Activated naive CD4-positive, alpha-beta T cell treated with anti-CD3 and anti-CD28 coated beads, Interleukin-2, amount 50 U/mL, for 16 hours (primary cell): ENCODE results near the gene CSAG2.
"Not testable (repeated sequence)": the region's sequence is repeated elsewhere in the genome, so short reads cannot be mapped to it uniquely, and the experiment has no call there.

Experiments used
- DNase-seq: peaks from one replicate; pipeline ENCODE4 v3.0.0-alpha.2; 2020

The CSAG2 gene, protein sequence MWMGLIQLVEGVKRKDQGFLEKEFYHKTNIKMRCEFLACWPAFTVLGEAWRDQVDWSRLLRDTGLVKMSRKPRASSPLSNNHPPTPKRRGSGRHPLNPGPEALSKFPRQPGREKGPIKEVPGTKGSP

DNA sequence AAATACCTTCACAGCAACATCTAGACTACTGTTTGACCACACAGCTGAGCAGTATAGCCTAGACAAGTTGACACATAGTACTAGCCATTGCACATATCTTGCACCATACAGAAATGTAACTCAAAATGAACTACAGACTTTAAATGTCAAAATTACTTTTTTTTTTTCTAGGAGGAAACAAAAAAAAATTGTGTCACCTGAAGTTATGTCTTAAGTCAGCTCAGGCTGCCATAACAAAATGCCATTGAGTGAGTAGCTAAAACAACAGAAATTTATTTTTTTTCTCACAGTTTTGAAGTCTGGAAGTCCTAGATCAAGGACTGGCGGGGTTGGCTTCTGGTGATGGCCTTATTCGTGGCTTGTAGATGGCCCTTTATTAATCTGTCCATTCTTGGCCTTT is at the start of gene CSAG2:
Gene CSAG2, minus strand, starts transcription at position 101 of the 400 bp plus-strand sequence. CDS start 161 bp downstream, outside the sequence.
- not testable (repeated sequence) for DNase-seq

DNA sequence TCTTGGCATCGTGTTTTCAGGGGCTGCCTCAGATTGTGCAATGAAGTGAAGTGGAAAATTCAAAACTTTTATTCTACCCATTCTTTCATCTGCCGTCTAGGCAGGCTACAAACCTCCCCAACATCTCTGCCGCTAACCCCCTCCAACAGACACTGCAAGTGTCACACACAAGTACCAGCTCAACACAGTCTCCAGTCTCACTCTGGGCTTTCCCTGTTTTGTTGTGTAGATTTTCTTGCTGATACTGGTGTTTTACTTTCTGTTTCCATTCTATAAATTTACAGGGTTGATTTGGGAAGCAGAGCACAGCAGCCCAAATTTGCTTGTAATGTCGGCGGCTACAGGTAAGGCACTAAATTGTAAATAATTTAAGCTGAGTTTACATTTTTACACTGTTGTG is 45.8 kb upstream of the CSAG2 start:
- DNase-seq, result not testable (repeated sequence)

- not testable (repeated sequence) for DNase-seq
These were observed 44.9 kb upstream of the CSAG2 start, which contains the start of gene MAGEA2 for GRCh38 chrX:152753686-152754650. MAGEA2 (minus strand) TSS chrX:152753842; CDS start chrX:152751363, 2,479 bp downstream.

DNA sequence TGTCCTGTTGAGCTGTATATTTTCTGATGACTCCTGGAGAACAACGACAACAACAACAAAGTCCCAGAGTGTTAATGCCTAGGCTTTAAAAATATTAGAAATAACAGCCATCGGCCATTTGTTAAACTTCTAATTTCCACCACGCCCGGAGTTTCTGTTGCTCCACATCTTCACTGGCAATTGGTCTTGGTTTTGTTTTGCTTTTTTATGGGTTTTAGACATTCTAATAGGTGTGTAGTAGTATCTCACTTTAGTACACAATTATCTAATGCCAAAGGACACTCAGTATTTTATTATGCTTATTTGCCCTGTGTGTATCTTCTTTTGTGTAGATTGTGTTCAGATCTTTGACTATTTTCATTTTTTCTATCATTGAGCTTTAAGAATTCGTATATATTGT is 29.5 kb upstream of the CSAG2 start:
- no peak for DNase-seq

GRCh38 chrX:152736528-152736927 is 27.5 kb upstream of the CSAG2 start:
- not testable (repeated sequence) for DNase-seq

GRCh38 chrX:152735860-152736511 is 26.9 kb upstream of the CSAG2 start:
- no peak for DNase-seq

DNA sequence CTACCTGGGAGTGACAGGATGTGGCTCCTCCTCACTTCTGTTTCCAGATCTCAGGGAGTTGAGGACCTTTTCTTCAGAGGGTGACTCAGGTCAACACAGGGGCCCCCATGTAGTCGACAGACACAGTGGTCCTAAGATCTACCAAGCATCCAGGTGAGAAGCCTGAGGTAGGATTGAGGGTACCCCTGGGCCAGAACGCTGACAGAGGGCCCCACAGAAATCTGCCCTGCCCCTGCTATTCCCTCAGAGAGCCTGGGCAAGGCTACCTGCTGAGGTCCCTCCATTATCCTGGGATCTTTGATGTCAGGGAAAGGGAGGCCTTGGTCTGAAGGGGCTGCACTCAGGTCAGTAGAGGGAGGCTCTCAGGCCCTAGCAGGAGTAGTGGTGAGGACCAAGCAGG is 26.0 kb upstream of the CSAG2 start:
- no peak for DNase-seq

- DNase-seq, result not testable (repeated sequence)
These were observed 25.2 kb upstream of the CSAG2 start for GRCh38 chrX:152734143-152734858.

DNA sequence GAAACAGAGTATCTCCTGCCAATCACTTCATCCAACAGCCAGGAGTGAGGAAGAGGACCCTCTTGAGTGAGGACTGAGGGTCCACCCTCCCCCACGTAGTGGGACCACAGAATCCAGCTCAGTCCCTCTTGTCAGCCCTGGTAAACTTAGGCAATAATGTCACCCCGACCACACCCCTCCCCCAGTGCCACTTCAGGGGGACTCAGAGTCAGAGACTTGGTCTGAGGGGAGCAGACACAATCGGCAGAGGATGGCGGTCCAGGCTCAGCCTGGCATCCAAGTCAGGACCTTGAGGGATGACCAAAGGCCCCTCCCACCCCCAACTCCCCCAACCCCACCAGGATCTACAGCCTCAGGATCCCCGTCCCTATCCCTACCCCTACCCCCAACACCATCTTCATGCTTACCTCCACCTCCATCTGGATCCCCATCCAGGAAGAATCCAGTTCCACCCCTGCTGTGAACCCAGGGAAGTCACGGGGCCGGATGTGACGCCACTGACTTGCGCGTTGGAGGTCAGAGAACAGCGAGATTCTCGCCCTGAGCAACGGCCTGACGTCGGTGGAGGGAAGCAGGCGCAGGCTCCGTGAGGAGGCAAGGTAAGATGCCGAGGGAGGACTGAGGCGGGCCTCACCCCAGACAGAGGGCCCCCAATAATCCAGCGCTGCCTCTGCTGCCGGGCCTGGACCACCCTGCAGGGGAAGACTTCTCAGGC is 24.3 kb upstream of the CSAG2 start, which contains the start of the genes CSAG1 and MAGEA12:
Gene CSAG1, minus strand, starts transcription at position 461 of the 715 bp plus-strand sequence. CDS start 1,261 bp downstream, outside the sequence.
Gene MAGEA12, plus strand, starts transcription at position 497 of the 715 bp plus-strand sequence. CDS start 2,405 bp downstream, outside the sequence.
- no peak for DNase-seq

- no peak for DNase-seq
These were observed 16.3 kb upstream of the CSAG2 start for GRCh38 chrX:152725409-152725808.

DNA sequence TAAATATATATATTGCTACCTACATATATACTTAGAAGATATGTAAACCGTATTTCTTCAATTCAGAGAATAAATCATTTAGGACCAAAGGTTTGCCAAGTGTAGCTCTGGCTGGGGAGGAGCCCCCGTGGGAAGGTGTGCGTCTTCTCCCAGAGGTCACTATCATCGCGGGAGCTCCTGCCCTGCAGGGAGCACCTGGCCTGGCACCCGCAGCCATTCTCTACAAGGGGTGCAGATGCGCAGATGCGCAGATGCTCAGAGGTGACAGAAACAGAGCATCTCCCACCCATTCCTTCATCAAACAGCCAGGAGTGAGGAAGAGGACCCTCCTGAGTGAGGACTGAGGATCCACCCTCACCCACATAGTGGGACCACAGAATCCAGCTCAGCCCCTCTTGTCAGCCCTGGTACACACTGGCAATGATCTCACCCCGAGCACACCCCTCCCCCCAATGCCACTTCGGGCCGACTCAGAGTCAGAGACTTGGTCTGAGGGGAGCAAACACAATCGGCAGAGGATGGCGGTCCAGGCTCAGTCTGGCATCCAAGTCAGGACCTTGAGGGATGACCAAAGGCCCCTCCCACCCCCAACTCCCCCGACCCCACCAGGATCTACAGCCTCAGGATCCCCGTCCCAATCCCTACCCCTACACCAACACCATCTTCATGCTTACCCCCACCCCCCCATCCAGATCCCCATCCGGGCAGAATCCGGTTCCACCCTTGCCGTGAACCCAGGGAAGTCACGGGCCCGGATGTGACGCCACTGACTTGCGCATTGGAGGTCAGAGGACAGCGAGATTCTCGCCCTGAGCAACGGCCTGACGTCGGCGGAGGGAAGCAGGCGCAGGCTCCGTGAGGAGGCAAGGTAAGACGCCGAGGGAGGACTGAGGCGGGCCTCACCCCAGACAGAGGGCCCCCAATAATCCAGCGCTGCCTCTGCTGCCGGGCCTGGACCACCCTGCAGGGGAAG is 5.0 kb upstream of the CSAG2 start, which contains the start of gene MAGEA2B:
Gene MAGEA2B, plus strand, starts transcription at position 814 of the 973 bp plus-strand sequence. CDS start 2,479 bp downstream, outside the sequence.
- not testable (repeated sequence) for DNase-seq

DNA sequence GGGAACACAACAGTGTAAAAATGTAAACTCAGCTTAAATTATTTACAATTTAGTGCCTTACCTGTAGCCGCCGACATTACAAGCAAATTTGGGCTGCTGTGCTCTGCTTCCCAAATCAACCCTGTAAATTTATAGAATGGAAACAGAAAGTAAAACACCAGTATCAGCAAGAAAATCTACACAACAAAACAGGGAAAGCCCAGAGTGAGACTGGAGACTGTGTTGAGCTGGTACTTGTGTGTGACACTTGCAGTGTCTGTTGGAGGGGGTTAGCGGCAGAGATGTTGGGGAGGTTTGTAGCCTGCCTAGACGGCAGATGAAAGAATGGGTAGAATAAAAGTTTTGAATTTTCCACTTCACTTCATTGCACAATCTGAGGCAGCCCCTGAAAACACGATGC is 4.1 kb upstream of the CSAG2 start:
- DNase-seq, result not testable (repeated sequence)

DNA sequence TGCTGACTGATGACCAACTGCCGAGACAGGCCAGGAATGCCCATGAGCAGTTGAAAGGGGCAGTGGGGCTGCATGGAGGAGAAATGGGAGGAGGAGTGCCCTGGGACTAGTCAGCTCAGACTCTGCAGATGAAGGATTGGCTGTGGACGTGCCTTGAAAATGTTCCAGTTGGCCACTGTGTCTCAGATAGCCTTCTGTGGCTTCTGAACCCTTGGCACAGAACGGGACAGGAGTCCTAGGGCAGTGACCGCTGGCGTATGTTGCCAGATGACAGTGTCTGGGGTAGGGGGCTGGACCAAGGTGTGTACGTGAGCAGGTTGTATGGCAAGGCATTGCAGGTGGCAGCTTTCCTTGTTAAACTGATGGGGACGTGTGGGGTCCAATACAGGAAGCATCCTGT is 2.6 kb downstream of the CSAG2 start:
- not testable (repeated sequence) for DNase-seq

GRCh38 chrX:152700390-152700789 is 8.7 kb downstream of the CSAG2 start:
- DNase-seq, result not testable (repeated sequence)

DNA sequence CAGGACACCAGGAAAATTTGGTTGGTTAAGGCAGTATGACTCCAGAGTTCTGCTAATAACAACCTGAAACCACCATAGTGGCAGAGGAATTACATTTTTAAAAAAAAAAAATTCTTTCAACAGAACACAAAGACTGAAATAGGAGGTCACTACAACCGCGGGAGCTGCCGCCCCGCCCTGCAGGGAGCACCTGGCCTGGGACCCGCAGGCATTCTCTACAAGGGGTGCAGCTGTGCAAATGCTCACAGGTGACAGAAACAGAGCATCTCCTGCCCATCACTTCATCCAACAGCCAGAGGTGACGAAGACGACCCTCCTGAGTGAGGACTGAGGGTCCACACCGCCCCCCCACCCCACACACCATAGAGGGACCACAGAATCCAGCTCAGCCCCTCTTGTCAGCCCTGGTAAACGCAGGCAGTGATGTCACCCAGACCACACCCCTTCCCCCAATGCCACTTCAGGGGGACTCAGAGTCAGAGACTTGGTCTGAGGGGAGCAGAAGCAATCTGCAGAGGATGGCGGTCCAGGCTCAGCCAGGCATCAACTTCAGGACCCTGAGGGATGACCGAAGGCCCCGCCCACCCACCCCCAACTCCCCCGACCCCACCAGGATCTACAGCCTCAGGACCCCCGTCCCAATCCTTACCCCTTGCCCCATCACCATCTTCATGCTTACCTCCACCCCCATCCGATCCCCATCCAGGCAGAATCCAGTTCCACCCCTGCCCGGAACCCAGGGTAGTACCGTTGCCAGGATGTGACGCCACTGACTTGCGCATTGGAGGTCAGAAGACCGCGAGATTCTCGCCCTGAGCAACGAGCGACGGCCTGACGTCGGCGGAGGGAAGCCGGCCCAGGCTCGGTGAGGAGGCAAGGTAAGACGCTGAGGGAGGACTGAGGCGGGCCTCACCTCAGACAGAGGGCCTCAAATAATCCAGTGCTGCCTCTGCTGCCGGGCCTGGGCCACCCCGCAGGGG is 10.8 kb downstream of the CSAG2 start, which contains the start of gene MAGEA3:
Gene MAGEA3, plus strand, starts transcription at position 843 of the 980 bp plus-strand sequence. CDS start 2,039 bp downstream, outside the sequence.
- not testable (repeated sequence) for DNase-seq

DNA sequence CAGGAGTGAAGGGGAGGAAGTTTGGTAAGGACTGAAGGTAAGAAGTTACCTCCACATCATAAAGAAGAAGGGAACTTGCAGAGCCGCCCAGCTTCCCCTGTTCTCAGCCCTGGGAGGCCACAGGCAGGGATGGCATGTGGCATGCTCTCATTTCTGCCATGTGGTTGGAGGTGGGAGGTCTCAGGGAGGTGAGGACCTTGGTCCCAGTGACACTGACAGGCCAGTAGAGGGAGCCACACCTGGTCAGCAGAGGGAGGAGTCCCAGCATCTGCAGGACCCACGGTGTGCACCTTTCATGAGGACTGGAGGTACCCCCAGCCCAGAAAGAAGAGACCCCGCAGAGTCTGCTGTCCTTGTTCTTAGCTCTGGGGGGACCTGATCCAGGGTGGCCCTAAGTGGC is 28.1 kb downstream of the CSAG2 start:
- not testable (repeated sequence) for DNase-seq

DNA sequence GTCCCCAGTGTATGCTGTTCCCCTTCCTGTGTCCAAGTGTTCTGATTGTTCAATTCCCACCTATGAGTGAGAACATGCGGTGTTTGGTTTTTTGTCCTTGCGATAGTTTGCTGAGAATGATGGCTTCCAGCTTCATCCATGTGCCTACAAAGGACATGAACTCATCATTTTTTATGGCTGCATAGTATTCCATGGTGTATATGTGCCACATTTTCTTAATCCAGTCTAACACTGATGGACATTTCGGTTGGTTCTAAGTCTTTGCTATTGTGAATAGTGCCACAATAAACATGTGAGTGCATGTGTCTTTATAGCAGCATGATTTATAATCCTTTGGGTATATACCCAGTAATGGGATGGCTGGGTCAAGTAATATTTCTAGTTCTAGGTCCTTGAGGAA is 34.4 kb downstream of the CSAG2 start:
- not testable (repeated sequence) for DNase-seq

- no peak for DNase-seq
These were observed 34.9 kb downstream of the CSAG2 start for GRCh38 chrX:152674135-152674534.

DNA sequence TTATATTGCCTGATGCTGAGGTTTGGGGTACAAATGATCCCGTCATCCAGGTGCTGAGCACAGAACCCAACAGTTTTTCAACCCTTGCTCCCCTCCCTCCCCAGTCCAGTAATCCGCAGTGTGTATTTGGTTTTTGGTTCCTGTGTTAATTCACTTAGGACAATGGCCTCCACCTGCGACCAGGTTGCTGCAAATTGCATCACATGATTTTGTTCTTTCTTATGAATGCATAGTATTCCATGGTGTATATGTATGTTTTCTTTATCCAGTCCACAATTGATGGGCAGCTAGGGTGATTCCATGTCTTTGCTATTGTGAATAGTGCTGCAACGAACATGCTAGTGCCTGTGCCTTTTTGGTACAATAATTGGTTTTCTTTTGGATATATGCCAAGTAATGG is 46.0 kb downstream of the CSAG2 start:
- DNase-seq, result no peak
